AG04449 (cell line): ENCODE data around the gene CDK14.

Source experiments
- CTCF ChIA-PET: fragments of 350-600 bp; formaldehyde crosslinking; extraction: SDS; loops from one replicate; lab custom pipeline; 2021; ENCODE audit warnings: antibody characterized with exemption; lab: Yijun Ruan, JAX
- POLR2A ChIA-PET: fragments of 400-600, 350-600 bp; formaldehyde crosslinking; extraction: SDS; loops from one replicate; lab custom pipeline; 2020; ENCODE audit warnings: antibody characterized with exemption, inconsistent platforms; lab: Yijun Ruan, JAX
- DNase-seq: peaks from one replicate; pipeline ENCODE4 v3.0.0-alpha.2; 2010; ENCODE audit warnings: low read depth, low spot score
- H3K4me3 ChIP-seq: 2 replicates; pipeline ENCODE4 v1.5.1; 2011; ENCODE audit warnings: low read depth, mild to moderate bottlenecking, control low read depth, low read length
- TF ChIP-seq, protein P1 (sequence below): IDR thresholded peaks from one replicate; pipeline ENCODE4 v1.5.1; 2011; ENCODE audit warnings: mild to moderate bottlenecking, moderate library complexity, low read length, control low read depth, inconsistent platforms; ENCODE audit not compliant: insufficient read depth; ENCODE audit errors: missing control alignments

CDK14 gene

DNA sequence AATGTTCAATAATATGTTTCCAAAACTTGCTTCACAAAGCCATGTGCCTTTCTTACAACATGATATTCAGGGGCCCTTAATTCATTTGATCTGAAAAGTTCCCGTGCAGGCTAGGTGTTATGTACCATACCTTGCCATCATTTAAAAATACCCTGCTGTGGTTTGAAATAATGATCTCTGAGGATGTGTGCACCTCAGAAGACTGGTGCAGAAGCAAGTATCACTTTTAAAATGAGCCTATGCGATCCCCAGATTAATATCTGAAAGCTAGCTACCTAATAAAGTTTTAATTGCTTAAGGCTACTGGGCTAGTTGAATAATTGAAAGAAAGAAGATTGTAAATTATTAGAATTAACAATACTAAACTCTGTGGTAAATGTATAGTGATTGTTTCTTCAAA, 262.4 kb downstream of the CDK14 start:
- TF ChIP-seq, protein P1, sequence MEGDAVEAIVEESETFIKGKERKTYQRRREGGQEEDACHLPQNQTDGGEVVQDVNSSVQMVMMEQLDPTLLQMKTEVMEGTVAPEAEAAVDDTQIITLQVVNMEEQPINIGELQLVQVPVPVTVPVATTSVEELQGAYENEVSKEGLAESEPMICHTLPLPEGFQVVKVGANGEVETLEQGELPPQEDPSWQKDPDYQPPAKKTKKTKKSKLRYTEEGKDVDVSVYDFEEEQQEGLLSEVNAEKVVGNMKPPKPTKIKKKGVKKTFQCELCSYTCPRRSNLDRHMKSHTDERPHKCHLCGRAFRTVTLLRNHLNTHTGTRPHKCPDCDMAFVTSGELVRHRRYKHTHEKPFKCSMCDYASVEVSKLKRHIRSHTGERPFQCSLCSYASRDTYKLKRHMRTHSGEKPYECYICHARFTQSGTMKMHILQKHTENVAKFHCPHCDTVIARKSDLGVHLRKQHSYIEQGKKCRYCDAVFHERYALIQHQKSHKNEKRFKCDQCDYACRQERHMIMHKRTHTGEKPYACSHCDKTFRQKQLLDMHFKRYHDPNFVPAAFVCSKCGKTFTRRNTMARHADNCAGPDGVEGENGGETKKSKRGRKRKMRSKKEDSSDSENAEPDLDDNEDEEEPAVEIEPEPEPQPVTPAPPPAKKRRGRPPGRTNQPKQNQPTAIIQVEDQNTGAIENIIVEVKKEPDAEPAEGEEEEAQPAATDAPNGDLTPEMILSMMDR = no peak
- ChIA-PET POLR2A (no interaction called here), CTCF (no interaction called here)
- no peak overlapping the region for H3K4me3 ChIP-seq
- no peak for DNase-seq

DNA sequence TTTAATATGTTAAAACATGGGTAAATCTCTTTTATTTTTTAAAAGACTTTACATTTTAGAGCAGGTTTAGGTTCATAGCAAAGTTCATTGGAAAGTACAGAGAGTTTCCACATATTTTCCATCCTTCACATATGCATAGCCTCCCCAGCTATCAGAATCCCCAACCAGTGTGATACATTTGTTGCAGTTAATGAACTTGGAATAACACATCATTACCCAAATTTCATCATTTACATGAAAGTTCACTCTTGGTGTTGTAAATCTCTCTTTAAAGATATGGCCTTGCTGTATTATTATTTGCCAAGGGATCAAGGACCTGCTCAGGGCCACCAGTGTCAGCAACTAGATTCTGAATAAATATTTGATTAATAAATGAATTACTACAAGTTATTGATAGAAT, 263.4 kb downstream of the CDK14 start:
- DNase-seq = no peak
- CTCF ChIA-PET = no interaction called here
- POLR2A ChIA-PET = no interaction called here
- TF ChIP-seq, protein P1 = no peak
- H3K4me3 ChIP-seq = no peak overlapping the region

DNA sequence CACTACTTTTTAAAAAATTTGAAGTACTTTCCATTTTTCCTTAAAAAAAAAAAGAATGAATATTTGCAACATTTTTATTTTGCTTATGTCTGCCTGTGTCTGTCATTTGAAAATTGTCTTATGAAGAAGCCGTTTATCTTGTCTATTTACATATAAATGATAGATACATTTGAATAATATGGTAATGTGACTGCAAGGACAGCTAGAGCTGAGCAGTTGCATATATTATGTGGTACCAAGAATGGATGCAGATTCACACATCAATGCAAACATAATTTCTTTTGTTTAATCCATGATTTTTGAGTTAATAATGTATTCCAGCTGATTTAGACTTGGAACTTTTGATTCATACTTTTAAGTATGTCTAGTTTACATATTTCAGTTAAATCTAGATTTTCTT, 268.0 kb downstream of the CDK14 start:
- ChIA-PET CTCF (no interaction called here), POLR2A (no interaction called here)
- DNase-seq = no peak
- H3K4me3 ChIP-seq = no peak overlapping the region
- TF ChIP-seq, protein P1 = no peak

DNA sequence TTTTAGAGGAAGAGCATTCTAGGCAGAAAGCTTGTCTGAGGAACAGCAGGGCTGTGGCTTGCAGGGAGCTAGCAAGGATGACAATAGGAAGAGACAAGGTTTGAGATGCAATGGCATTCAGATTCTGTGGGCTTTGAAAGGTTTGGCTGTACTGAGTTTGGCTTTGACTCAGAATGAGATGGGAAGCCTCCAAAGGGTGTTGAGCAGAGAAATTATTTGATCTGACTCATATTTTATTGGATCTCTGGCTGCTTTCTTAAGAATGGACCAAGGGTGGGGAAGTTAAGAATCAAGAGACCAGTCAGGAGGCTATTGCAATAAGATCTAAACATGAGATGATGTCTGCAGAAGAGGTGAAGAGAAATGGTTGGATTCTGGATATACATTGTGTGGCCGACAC, 273.2 kb downstream of the CDK14 start:
- ChIA-PET POLR2A (no interaction called here), CTCF (no interaction called here)
- H3K4me3 ChIP-seq = no peak overlapping the region
- DNase-seq = no peak
- TF ChIP-seq, protein P1 = no peak

DNA sequence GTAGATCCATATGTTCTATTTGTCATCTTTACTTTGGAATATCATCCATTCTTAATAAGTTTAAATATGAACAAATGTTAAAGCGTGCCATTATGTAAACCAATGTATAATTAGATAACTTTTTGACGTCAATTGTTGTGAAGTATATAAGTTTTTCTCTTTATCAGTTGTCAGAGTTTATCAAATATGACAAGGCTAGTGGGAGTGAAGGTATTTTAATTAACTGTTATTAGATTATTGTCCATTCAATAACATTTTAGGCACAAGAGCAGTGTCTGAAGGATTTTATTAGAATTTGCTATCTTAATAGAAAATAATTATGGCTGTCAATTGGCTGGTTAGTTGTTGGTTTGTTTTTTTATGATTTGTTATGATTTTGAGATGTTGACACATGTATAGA, 280.6 kb downstream of the CDK14 start:
- DNase-seq = no peak
- H3K4me3 ChIP-seq = no peak overlapping the region
- TF ChIP-seq, protein P1 = no peak
- ChIA-PET POLR2A (no interaction called here), CTCF (no interaction called here)

DNA sequence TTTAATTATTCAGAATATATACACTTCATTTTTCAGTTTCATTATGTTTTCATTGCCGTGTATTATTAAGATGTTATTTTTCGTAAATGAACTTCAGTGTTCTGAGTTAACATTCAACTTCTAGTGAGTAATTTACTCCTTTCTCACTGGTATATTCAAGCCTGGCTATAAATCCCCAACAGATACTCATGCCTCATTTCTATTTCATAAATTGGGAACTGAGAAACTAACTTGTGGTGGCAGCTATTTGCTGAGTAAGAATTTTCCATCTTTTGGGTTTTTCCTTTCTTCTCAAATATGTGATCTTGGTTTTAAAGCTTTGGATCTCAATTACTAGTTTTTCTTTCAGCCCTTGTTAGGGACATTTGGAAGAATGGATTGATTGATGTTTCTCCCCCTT, 281.1 kb downstream of the CDK14 start:
- ChIA-PET CTCF (no interaction called here), POLR2A (no interaction called here)

More for the DNA sequence above, 281.1 kb downstream of the CDK14 start:
- no peak for DNase-seq
- no peak overlapping the region for H3K4me3 ChIP-seq
- TF ChIP-seq, protein P1 = no peak
